Stimulated activated CD8-positive, alpha-beta memory T cell treated with anti-CD3 and anti-CD28 coated beads, Interleukin-4, amount 100 ng/mL, for 24 hours (primary cell): ENCODE data around the gene TMEM92.

Experiments
- DNase-seq: peaks from one replicate; pipeline ENCODE4 v3.0.0-alpha.2; 2020; ENCODE audit warnings: low read depth

TMEM92 gene

DNA sequence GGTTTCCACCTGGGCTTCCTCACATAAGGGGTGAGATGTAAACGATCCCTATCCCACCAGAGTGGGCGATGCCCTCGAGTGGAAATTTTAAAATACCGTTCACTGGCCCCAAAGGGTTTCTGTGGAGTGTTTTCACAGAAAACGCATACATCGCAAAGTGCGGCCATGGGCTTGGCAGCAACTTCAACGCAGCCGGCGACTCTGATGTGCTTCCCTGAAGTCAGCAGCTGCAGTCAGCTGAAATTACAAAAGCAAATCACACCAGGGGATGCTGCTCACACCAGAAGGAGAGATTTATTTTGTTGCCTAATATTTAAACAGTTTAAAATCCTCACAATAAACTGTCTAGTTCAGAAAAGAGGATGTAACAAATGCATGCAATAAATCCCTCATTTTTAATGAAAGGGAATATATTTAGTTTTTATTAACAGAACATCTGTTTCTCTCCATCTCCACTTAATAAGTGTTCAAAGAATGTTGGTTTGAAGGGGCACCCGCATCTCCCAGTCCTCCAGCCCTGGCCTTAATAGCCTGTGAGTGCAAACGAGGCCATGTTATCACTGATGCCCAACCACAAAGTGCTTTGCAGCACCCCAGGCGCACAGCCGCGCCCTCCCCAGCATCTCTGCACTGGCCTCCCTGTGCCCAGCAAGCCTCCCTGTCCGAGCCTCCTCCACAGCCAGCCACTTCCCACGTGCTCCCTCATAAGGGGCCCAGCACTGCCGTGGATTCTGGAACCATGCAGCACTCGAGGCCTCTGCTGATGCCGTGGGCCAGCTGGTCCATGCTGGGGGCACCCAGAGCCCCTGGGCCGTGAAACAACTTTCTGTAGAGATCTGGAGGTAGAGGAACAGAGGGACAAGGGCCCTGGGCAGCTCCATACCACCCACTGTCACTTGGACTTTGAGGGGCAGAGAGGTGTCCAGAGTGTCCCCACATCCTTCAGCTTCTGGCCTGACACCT is 54.4 kb downstream of the TMEM92 start:
- DNase-seq = no peak

DNA sequence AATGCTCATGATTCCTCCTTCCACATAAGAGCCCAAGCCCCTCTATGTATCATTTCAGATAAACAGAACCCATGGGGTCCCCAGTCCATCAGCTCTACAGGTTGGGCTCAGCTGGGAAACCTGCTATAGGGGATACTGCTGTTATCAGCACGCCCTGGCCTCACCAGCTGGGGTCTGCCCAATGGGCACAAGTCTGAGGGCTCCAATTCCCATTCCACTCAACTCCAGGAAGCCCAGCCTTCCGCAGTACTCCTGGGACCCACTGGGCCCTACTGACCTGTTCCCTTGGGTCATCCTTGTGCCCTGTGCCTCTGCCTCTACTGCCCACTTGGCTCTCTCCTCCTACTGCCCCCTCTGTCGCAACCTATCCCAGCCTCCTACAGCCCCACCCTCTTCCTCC is 55.5 kb downstream of the TMEM92 start:
- no peak for DNase-seq

DNA sequence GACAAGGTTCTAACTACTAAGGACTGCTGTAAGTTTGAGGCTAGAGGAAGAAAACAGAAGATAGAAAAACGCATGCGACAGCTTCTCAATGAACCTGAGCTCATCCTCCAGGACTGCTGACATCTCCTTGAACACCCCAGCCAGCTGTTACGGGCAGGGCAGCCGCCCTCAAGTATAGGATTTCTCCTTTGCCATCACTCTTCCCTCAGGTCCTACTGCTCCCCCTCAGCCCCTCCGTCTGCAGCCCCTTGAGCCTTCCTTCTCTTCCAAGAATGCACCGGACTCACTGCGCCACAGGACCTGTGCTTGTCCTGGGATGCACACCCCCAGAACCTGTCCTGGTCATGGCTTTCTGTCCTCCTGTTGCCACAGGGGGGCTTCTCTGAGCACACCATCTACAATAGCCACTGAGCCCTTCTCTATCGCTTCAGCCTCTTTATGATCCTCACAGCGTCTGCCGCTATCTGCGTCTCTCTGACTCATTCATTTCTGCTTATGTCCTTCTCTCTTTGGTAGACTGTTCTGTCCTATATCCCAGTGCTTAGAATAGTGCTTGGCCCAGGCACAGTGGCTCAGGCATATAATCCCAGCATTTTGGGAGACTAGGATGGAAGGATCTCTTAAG is 56.0 kb downstream of the TMEM92 start:
- no peak for DNase-seq
